HCT116 (cell line): ENCODE results near the gene QRFPR. TPM values are rescaled to one million over a fixed set of nuclear protein-coding genes. Genes with fewer than 3 reads are reported as not detected.

Experiments
- ATAC-seq: fragments of 200-7000 bp; cut with Tn5 transposase; 2 replicates; pipeline ENCODE4 v1.9.1; 2020; ENCODE audit warnings: mild to moderate bottlenecking, moderate library complexity
- BruUV-seq: library from RNA; stranded (reverse); fragments of 400-500 nt; replicated peaks from 2 replicates; lab custom pipeline; 2021; lab: Mats Ljungman, UMichigan
- CTCF ChIA-PET: fragments of 300-600 bp; sonication (Branson Sonifier 250); formaldehyde crosslinking; loops from one replicate; lab custom pipeline; 2021; ENCODE audit warnings: antibody characterized with exemption; lab: Charles Lee
- POLR2A ChIA-PET: fragments of 300-600, 350-600 bp; sonication (Branson Sonifier 250); formaldehyde crosslinking; loops from one replicate; lab custom pipeline; 2021; ENCODE audit warnings: antibody characterized with exemption; lab: Charles Lee
- RAD21 ChIA-PET, 2 experiments: fragments of 300-600 bp; sonication (Branson Sonifier 250); formaldehyde crosslinking; loops; one replicate each; lab custom pipeline; 2023; ENCODE audit warnings: low total read pairs in 2 of 2; ENCODE audit not compliant: uncharacterized antibody in 2 of 2, unreplicated experiment in 2 of 2, low non-redundant PET in 1 of 2; lab: Charles Lee
- DNase-seq: peaks from one replicate; pipeline ENCODE4 v3.0.0-alpha.2; 2010; ENCODE audit warnings: low read depth, low spot score
- H2AFZ ChIP-seq: fragments of 200-600 bp; shearing (Covaris generic), sonication (generic); 2 replicates; pipeline ENCODE4 v1.6.1; 2017; ENCODE audit warnings: low read depth, mixed run types, mixed read lengths, antibody characterized with exemption, low read length; ENCODE audit not compliant: poor library complexity, severe bottlenecking
- H3K27ac ChIP-seq: 2 replicates; pipeline ENCODE4 v1.5.1; 2012; ENCODE audit warnings: low read depth, low read length
- H3K27me3 ChIP-seq: fragments of 200-600 bp; sonication (generic); 2 replicates; pipeline ENCODE4 v1.6.1; 2016; ENCODE audit warnings: mixed run types, low read length, mixed read lengths; ENCODE audit not compliant: insufficient read depth
- H3K36me3 ChIP-seq, 2 experiments: fragments of 200-500 bp in 1 of 2; fragments of 200-600 bp in 1 of 2; sonication (Bioruptor generic) in 1 of 2; sonication (generic) in 1 of 2; 2 replicates each; pipeline versions ENCODE4 v1.5.1 to v1.6.1; 2014 to 2016; ENCODE audit warnings: low read length in 2 of 2, inconsistent platforms in 1 of 2, mixed read lengths in 1 of 2, mixed run types in 1 of 2; ENCODE audit not compliant: insufficient read depth in 2 of 2, control insufficient read depth in 1 of 2
- H3K4me1 ChIP-seq, 2 experiments: fragments of 200-600 bp in 1 of 2; sonication (generic) in 1 of 2; 2 replicates each; pipeline versions ENCODE4 v1.5.1 to v1.6.1; 2012 to 2017; ENCODE audit warnings: low read length in 2 of 2, inconsistent platforms in 1 of 2, mild to moderate bottlenecking in 1 of 2, mixed read lengths in 1 of 2, mixed run types in 1 of 2, moderate library complexity in 1 of 2; ENCODE audit not compliant: insufficient read depth in 2 of 2, control insufficient read depth in 1 of 2
- H3K4me2 ChIP-seq: fragments of 200-600 bp; sonication (generic); 2 replicates; pipeline ENCODE4 v1.6.1; 2017; ENCODE audit warnings: mixed run types, low read length, mixed read lengths
- H3K4me3 ChIP-seq, 2 experiments: fragments of 200-600 bp in 1 of 2; sonication (generic) in 1 of 2; replicated peaks in 1 of 2; 2 replicates each; pipeline ENCODE4 v1.5.1; 2011 to 2016; ENCODE audit warnings: low read length in 2 of 2, control low read depth in 1 of 2, low read depth in 1 of 2, mild to moderate bottlenecking in 1 of 2, mixed read lengths in 1 of 2, mixed run types in 1 of 2
- H3K79me2 ChIP-seq: fragments of 200-600 bp; sonication (generic); 2 replicates; pipeline ENCODE4 v1.6.1; 2017; ENCODE audit warnings: mild to moderate bottlenecking, mixed run types, low read length, moderate library complexity, mixed read lengths; ENCODE audit not compliant: insufficient read depth
- H3K9ac ChIP-seq: fragments of 200-600 bp; sonication (generic); 2 replicates; pipeline ENCODE4 v1.6.1; 2016; ENCODE audit warnings: low read length, mixed read lengths
- H3K9me2 ChIP-seq: fragments of 200-600 bp; sonication (generic), shearing (Covaris generic); 2 replicates; pipeline ENCODE4 v1.6.1; 2017; ENCODE audit warnings: mixed run types, mild to moderate bottlenecking, moderate library complexity; ENCODE audit not compliant: insufficient read depth
- H3K9me3 ChIP-seq, 2 experiments: fragments of 200-500 bp in 1 of 2; fragments of 200-600 bp in 1 of 2; sonication (Bioruptor generic) in 1 of 2; sonication (generic) in 1 of 2; 2 replicates each; pipeline ENCODE4 v1.6.1; 2014 to 2017; ENCODE audit warnings: low read length in 2 of 2, mixed read lengths in 2 of 2, inconsistent platforms in 1 of 2, low read depth in 1 of 2, mild to moderate bottlenecking in 1 of 2, mixed run types in 1 of 2, moderate library complexity in 1 of 2; ENCODE audit not compliant: control insufficient read depth in 1 of 2, insufficient read depth in 1 of 2
- H4K20me1 ChIP-seq: fragments of 200-600 bp; sonication (generic), shearing (Covaris generic); 2 replicates; pipeline ENCODE4 v1.6.1; 2017; ENCODE audit warnings: mixed run types, mild to moderate bottlenecking, moderate library complexity; ENCODE audit not compliant: insufficient read depth
- CBX3 ChIP-seq: IDR thresholded peaks from 2 replicates; pipeline ENCODE4 v1.6.1; 2012; ENCODE audit warnings: low read depth
- ELF1 ChIP-seq: IDR thresholded peaks from 2 replicates; pipeline ENCODE4 v1.6.1; 2012; ENCODE audit warnings: low read depth, borderline replicate concordance
- EZH2 ChIP-seq: fragments of 200-600 bp; sonication (generic); IDR thresholded peaks from 2 replicates; pipeline ENCODE4 v1.6.1; 2017; ENCODE audit warnings: antibody characterized with exemption, mixed run types
- FOSL1 ChIP-seq: IDR thresholded peaks from 2 replicates; pipeline ENCODE4 v1.6.1; 2012; ENCODE audit warnings: low read depth
- MAX ChIP-seq: IDR thresholded peaks from 2 replicates; pipeline ENCODE4 v1.6.1; 2012
- POLR2A ChIP-seq: IDR thresholded peaks from 2 replicates; pipeline ENCODE4 v1.7.0; 2011; ENCODE audit warnings: borderline replicate concordance; ENCODE audit not compliant: insufficient read depth, insufficient read length; ENCODE audit errors: extremely low read depth
- POLR2AphosphoS5 ChIP-seq: IDR thresholded peaks from 2 replicates; pipeline ENCODE4 v1.6.1; 2011; ENCODE audit warnings: mild to moderate bottlenecking, low read depth, low read length, moderate library complexity
- RAD21 ChIP-seq: IDR thresholded peaks from 2 replicates; pipeline ENCODE4 v1.6.1; 2012; ENCODE audit warnings: low read depth, mild to moderate bottlenecking
- REST ChIP-seq: IDR thresholded peaks from 2 replicates; pipeline ENCODE4 v1.6.1; 2012; ENCODE audit warnings: low read depth
- SIN3A ChIP-seq: IDR thresholded peaks from 2 replicates; pipeline ENCODE4 v1.6.1; 2012; ENCODE audit warnings: low read depth
- SP1 ChIP-seq: IDR thresholded peaks from 2 replicates; pipeline ENCODE4 v1.6.1; 2012; ENCODE audit warnings: low read depth
- TCF7L2 ChIP-seq: IDR thresholded peaks from 2 replicates; pipeline ENCODE4 v1.7.0; 2011; ENCODE audit warnings: borderline replicate concordance, inconsistent platforms; ENCODE audit not compliant: insufficient read depth, insufficient read length; ENCODE audit errors: extremely low read depth
- YY1 ChIP-seq: IDR thresholded peaks from 2 replicates; pipeline ENCODE4 v1.6.1; 2011; ENCODE audit warnings: low read length, low read depth, moderate library complexity, mild to moderate bottlenecking; ENCODE audit not compliant: insufficient replicate concordance; ENCODE audit errors: extremely low read depth
- ZNF274 ChIP-seq: fragments of 200-500 bp; sonication (Bioruptor generic); IDR thresholded peaks from 2 replicates; pipeline ENCODE4 v1.6.1; 2014; ENCODE audit warnings: mild to moderate bottlenecking, low read depth, low read length, inconsistent platforms
- intact Hi-C: fragments of 100-400 bp; cut with micrococcal nuclease; formaldehyde crosslinking; loops from 2 replicates; pipeline ENCODE4 v1.10.0; 2022
- total RNA-seq: library from RNA; stranded (reverse); gene quantifications from one replicate; pipeline ENCODE4 v1.2.1, GENCODE V29; 2021; ENCODE audit not compliant: unreplicated experiment

The QRFPR gene
- total RNA-seq, 1 experiment from 2014 or later = not detected

GRCh38 chr4:121390335-121390734, 9.5 kb upstream of the QRFPR start:
- H3K79me2 ChIP-seq = no peaks in the 10 kb centered on the region

More at GRCh38 chr4:121390335-121390734, 9.5 kb upstream of the QRFPR start:
- no peak for ATAC-seq
- Histone ChIP-seq H3K4me2 (no peak overlapping the region), H2AFZ (no peak overlapping the region)
- TF ChIP-seq SP1 (no peak), MAX (no peak), POLR2A (no peak), YY1 (no peak), POLR2AphosphoS5 (no peak), RAD21 (no peak), FOSL1 (no peak), CBX3 (no peak), TCF7L2 (no peak), ELF1 (no peak), ZNF274 (no peak), SIN3A (no peak), EZH2 (no peak), REST (no peak)
- TF ChIP-seq, all 23 proteins: peak for 0
- POLR2A ChIA-PET = no interaction called here
- Histone ChIP-seq H3K9me2 (no peaks in the 10 kb centered on the region), H3K27ac (no peak overlapping the region), H3K36me3 (no peaks in the 10 kb centered on the region), H4K20me1 (no peaks in the 10 kb centered on the region), H3K9me3 (no peaks in the 10 kb centered on the region), H3K4me3 (no peak overlapping the region), H3K4me1 (no peaks in the 10 kb centered on the region), H3K27me3 (no peaks in the 10 kb centered on the region), H3K9ac (no peak overlapping the region)
- CTCF ChIA-PET = no interaction called here
- DNase-seq = no peak
- intact Hi-C loops = no loop called here
- RAD21 ChIA-PET = no interaction called here
- no TSS peak for BruUV-seq
